Keratinocyte (primary cell): ENCODE results near the gene FOCAD.

Experiments used
- EZH2 ChIP-seq: IDR thresholded peaks from one replicate; pipeline ENCODE4 v1.6.1; 2012; ENCODE audit warnings: inconsistent platforms, mild to moderate bottlenecking, low read length, moderate library complexity
- TF ChIP-seq, protein P1 (sequence below), 3 experiments: IDR thresholded peaks in 1 of 3; conservative IDR thresholded peaks in 1 of 3; optimal IDR thresholded peaks in 1 of 3; 2 replicates in 2 of 3; 3 replicates in 1 of 3; pipeline versions ENCODE3 to v1.5.1; 2011; ENCODE audit warnings: low read length in 3 of 3, mild to moderate bottlenecking in 3 of 3, moderate library complexity in 2 of 3, control low read depth in 1 of 3, inconsistent platforms in 1 of 3; ENCODE audit not compliant: insufficient read depth in 2 of 3; ENCODE audit errors: extremely low read depth in 1 of 3

DNA sequence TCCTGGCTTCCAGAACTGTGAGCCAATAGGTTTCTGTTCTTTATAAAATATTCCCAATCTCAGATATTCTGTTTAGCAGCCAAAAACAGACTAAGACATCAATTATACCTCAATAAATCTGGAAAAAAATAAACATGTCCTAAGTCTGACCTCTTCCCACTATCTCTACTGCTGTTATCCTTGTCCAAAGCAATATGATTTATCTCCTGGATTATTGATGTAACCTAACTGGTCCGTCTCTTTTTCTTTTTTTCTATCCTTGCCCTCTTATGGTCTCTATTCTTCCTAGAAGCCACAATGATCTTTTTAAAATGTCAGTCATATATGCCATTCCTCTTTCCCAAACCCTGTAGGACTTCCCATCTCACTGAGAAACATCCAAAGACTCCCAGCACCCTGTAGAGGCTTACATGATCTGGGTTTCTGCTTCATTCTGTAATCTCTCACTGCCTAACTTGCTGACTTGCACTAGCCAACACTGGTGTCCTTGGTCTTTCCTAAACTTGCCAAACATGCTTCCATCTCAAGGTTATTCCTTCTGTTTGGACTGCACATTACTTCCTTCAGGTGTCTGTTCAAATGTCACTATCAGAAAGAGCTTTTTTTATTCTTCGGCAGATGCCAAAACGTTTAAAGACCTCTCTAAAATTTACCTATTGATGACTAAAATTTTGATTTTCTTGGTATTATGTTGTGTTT is 13.1 kb downstream of the FOCAD start:
- TF ChIP-seq, protein P1, sequence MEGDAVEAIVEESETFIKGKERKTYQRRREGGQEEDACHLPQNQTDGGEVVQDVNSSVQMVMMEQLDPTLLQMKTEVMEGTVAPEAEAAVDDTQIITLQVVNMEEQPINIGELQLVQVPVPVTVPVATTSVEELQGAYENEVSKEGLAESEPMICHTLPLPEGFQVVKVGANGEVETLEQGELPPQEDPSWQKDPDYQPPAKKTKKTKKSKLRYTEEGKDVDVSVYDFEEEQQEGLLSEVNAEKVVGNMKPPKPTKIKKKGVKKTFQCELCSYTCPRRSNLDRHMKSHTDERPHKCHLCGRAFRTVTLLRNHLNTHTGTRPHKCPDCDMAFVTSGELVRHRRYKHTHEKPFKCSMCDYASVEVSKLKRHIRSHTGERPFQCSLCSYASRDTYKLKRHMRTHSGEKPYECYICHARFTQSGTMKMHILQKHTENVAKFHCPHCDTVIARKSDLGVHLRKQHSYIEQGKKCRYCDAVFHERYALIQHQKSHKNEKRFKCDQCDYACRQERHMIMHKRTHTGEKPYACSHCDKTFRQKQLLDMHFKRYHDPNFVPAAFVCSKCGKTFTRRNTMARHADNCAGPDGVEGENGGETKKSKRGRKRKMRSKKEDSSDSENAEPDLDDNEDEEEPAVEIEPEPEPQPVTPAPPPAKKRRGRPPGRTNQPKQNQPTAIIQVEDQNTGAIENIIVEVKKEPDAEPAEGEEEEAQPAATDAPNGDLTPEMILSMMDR (optimal IDR thresholded peaks at IDR 0.05 in 1 of 3, IDR thresholded peaks at IDR 0.05 in 1 of 3, conservative IDR thresholded peaks at IDR 0.05 in 1 of 3; ENCODE audit: extremely low read depth in 1 of 3, insufficient read depth in 2 of 3, low read length in 3 of 3), result no peak
- no peak for TF ChIP-seq EZH2
